Right lobe of liver (tissue), 4 donors: Measurements from ENCODE around the gene RNF166.

Experiments used
- POLR2A ChIP-seq: fragments of 450-650 bp; IDR thresholded peaks from one replicate; pipeline ENCODE4 v1.6.1; 2017; ENCODE audit warnings: antibody characterized with exemption, mild to moderate bottlenecking
- TF ChIP-seq, protein P1 (sequence below), 4 donors: fragments of 200-600 bp in 3 of 4; fragments of 450-650 bp in 1 of 4; IDR thresholded peaks; one replicate each; pipeline versions ENCODE4 v1.5.1 to v1.8.0; 2016 to 2022; ENCODE audit warnings: antibody characterized with exemption in 4 of 4, mild to moderate bottlenecking in 2 of 4
- donor health status: DM: no; HTN: no; CAD: no.
- donor health status: DM: no; HTN: no; CAD: no.
- donor health status: DM: no; HTN: yes; CAD: no.

DNA sequence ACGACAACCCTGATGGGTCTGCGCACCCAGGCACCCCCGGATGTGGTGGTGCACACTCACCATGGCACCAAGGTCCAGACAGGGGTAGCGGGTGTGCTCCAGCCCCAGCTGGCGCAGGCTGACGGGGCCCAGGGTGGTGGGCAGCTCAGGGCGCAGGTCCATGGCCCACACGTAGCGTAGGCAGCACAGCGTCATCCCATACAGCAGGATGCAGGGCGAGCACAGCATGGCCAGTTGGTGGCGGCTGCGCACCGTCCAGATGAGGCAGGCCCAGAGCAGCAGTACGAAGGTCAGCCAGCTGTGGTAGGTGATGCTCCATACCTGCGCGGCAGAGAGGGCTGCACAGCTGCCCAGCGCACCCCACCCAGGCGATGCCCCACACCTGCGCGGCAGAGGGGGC lies 29.9 kb upstream of the RNF166 start:
- TF ChIP-seq, protein P1, sequence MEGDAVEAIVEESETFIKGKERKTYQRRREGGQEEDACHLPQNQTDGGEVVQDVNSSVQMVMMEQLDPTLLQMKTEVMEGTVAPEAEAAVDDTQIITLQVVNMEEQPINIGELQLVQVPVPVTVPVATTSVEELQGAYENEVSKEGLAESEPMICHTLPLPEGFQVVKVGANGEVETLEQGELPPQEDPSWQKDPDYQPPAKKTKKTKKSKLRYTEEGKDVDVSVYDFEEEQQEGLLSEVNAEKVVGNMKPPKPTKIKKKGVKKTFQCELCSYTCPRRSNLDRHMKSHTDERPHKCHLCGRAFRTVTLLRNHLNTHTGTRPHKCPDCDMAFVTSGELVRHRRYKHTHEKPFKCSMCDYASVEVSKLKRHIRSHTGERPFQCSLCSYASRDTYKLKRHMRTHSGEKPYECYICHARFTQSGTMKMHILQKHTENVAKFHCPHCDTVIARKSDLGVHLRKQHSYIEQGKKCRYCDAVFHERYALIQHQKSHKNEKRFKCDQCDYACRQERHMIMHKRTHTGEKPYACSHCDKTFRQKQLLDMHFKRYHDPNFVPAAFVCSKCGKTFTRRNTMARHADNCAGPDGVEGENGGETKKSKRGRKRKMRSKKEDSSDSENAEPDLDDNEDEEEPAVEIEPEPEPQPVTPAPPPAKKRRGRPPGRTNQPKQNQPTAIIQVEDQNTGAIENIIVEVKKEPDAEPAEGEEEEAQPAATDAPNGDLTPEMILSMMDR (IDR thresholded peaks at IDR 0.05), result no peak
- no peak for TF ChIP-seq POLR2A
